Activated CD8-positive, alpha-beta memory T cell treated with anti-CD3 and anti-CD28 coated beads for 1 hour (primary cell): Measurements from ENCODE around the gene SFSWAP.

ENCODE experiments used
- DNase-seq, 2 donors: peaks; one replicate each; pipeline ENCODE4 v3.0.0-alpha.2; 2020; ENCODE audit warnings: low read depth in 1 of 2; ENCODE audit errors: extremely low read depth in 1 of 2

The SFSWAP gene

DNA sequence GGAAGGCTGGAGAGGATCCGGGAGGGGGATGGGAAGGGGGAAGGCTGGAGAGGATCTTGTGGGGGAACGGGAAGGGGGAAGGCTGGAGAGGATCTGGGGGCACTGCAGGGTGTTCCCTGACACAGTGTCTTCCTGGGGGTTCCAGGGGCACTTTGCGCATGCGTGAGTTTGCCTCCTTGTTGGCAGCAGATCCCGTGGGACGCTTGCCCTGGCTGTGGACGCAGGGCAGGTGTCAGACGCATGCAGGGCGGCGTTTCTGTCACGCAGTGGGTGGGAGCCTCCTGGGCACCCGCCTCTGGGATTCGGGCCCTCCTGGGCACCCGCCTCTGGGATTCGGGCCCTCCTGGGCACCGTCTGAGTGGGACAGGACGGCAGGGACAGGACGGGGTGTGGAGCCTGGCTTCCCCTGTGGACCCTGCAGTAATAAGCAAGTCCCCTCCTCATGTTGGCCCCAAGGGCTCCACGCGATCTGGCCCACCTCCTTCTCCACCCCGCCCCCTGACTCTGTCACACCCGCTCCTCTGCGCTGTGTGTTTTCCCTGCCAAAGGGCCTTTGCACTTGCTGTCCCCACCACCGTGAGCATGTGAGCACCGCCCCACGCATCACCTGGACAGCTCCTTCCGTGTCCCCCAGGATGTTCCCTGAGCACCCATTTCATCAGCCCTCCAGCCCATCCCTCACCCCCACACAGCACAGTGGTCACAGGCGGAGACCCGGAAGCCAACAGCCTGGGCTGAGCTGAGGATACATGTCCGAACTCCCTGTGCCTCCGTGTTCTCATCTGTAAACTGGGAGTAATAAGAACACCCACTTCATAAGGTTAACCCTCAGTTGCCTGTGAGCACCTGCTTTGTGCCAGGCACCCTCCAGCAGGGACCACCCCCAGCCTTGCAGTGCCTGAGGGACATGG lies 121.7 kb downstream of the SFSWAP start:
- no peak for DNase-seq

- no peak for DNase-seq
These were observed 122.5 kb downstream of the SFSWAP start for GRCh38 chr12:131833288-131833895.

DNA sequence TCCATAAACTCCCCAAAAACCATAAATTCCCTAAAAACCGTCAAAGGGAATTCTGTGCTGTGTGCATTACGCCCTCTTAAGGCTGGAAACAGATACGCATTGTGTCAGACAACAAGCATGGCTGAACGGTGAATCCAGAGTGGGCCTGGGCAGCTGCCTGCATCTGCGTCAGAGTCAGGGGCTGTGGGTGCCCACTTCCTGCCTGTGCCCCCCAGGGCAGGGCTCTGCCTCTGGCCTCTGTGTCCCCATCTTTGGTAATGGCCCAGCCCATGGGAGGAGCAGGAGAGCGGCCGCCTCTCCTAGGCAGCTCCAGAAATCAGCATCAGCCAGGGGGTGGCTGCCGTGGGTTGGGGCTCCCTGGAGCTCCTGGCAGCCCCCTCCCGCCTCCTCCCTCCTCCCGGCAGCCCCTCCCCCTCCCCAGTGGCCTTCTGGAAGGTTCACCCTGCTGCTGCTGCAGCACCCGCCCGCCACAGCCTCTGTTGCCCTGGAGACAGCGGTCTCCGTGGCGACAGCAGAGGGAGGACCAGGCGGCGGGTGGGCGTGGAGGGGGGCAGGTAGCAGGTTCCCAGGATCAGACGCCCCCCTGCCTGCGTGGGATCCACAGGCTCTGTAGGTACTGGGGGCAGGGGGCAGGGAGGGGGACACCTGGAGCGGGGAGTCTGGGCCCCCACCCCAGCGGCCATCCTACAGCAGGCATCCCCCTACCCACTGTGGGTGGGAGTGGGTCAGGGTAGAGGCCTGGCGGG lies 123.2 kb downstream of the SFSWAP start:
- DNase-seq: no peak

GRCh38 chr12:131834798-131835615 lies 124.1 kb downstream of the SFSWAP start:
- DNase-seq: no peak

DNA sequence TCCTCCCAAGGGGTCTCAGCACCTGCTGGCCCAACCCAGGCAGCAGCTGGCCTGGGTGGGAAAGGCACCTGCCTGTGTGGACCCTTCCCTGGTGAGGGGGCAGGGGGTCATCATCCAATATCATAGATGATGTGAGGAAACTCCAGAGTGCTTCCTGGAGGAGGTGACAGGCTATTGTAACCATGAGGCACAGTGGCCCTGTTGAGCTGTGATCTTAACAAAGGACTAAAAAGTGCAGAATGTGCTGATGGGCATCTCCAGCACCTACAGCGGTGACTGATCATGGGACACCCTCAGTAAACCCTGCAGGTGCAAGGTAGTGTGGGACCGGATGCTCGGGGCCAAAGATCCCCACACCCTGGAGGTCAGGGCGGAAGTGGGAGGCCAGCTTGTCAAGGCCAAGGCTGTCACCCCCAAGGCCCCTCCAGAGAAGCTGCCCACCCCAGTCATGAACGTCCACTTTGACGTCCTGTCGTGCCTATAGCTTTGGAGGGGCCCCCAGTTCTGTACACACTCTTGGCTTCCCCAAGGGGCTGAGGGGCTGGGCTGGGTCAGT lies 124.8 kb downstream of the SFSWAP start:
- no peak for DNase-seq

DNA sequence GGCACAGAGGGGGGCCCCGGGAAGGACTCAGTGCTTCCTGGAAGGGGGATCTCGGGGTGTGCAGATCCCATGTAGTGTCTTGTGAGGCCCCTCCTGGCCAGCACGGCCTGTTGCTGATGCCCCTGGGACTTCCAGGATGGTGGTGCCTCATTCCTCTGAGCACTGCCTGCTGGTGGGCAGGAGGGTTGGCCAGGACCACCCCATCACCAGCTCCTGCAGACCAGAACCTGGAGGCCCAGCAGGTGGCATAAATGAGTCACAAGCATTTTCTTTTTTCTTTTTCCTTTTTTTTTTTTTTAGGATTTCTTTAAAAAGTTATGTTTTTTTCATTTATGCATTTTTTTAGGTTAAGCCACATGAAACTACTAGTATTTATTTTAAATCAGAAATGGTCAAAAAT lies 125.3 kb downstream of the SFSWAP start:
- no peak for DNase-seq

- no peak for DNase-seq
These were observed 126.0 kb downstream of the SFSWAP start for GRCh38 chr12:131836714-131837397.

DNA sequence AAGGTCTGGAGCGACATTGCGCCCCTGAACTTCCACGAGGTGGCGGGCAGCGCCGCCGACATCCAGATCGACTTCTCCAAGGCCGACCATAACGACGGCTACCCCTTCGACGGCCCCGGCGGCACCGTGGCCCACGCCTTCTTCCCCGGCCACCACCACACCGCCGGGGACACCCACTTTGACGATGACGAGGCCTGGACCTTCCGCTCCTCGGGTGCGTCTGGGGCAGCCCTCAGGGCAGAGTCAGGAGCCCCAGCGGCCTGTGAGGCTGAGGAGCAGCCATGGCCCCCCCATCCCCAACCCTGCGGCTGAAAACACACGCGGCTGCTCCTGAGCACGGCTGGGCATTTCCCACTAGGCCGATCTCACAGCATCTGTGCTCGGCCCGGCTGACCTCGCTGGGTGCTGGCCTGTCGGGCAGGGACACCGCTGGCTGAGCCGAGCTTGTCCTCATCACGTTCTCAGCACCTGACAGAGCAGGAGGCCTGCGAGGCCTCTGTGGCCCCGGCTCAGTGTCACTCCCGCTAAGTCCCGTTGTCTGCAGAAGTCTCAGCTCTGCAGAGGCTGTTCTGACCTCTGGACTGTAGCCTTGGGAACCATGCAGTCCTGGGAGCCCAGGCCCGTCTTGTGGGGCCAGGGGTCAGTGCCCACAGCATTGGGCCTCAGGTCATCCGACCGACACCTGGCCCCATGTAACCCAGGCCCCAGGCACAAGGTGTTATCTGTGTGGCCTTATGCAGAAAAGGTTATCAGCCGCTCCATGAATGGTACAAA lies 129.9 kb downstream of the SFSWAP start:
- no peak for DNase-seq

- DNase-seq: no peak
These were observed 130.7 kb downstream of the SFSWAP start for GRCh38 chr12:131841547-131841946.

- no peak for DNase-seq
These were observed 131.3 kb downstream of the SFSWAP start for GRCh38 chr12:131842169-131842568.

DNA sequence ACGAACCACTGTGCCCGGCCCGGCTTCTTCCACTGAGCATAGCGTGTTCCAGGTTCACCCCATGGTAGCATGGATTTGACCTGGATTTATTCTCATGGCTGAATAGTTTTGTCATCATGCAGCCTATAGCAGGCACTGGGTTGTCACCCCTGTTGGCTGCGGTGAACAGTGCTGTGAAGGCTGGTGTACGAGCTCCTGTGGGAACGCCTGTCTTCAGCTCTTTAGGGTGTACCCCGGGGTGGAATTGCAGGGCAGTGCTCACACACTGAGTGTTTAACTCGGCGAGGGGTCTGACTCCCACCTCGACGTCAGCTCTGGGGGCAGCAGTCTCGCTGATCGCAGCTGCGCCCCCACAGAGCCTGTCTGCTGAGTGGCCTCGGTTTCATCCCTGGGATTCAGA lies 132.6 kb downstream of the SFSWAP start:
- DNase-seq: no peak

DNA sequence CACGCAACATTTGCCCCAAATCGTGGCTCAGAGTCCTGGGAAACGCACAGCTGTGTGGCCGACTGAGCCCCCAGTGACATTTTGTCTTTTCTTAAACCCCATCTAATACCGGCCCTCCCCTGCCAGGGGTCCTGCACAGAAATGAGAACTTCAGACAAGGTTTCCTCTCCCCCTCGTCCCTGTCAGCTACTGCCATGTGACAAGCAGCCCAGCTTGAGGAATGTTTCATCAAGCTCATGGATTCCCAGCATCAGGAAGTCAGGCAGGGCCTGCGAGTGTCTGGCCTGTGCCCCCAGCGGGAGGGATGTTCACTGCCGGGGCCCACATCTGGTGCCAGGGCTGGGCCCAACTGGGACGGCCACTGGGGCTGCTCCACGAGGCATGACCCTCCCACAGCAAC lies 133.2 kb downstream of the SFSWAP start:
- no peak for DNase-seq

- DNase-seq: no peak
These were observed 133.8 kb downstream of the SFSWAP start for GRCh38 chr12:131844656-131845055.

DNA sequence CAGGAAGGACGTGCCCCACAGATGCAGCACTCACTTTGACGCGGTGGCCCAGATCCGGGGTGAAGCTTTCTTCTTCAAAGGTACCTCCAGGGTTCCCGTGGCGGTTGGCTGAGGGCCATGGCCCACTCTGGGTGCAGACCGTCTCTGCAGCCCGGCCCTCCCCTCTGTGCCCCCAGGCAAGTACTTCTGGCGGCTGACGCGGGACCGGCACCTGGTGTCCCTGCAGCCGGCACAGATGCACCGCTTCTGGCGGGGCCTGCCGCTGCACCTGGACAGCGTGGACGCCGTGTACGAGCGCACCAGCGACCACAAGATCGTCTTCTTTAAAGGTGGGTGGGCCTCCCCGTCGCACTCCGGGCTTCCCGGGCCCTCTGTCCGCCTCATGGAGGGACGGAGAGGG lies 134.2 kb downstream of the SFSWAP start:
- DNase-seq: no peak

DNA sequence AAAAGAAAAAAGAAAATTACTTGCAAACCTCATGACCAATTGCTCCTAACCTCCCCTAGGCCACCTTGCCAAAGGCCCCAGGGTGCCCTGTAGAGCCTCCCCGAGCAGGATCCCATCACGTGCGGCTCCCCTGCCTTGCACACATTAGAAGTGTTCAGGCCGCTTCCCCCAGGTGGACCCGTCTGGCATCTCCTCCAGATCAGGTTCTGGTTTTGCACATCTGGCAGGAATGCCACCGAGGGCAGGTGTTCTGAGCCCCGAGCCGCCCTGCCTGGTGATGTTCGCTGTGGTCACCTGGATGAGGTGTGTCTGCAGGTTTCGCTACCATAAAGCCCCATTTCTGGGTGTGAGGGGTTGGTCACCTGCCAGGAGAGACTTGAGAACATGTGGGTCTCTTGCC lies 136.6 kb downstream of the SFSWAP start:
- DNase-seq: no peak

GRCh38 chr12:131848753-131849152 lies 137.9 kb downstream of the SFSWAP start:
- no peak for DNase-seq
